ENCODE results near the gene ADM2.

Gene ADM2

DNA sequence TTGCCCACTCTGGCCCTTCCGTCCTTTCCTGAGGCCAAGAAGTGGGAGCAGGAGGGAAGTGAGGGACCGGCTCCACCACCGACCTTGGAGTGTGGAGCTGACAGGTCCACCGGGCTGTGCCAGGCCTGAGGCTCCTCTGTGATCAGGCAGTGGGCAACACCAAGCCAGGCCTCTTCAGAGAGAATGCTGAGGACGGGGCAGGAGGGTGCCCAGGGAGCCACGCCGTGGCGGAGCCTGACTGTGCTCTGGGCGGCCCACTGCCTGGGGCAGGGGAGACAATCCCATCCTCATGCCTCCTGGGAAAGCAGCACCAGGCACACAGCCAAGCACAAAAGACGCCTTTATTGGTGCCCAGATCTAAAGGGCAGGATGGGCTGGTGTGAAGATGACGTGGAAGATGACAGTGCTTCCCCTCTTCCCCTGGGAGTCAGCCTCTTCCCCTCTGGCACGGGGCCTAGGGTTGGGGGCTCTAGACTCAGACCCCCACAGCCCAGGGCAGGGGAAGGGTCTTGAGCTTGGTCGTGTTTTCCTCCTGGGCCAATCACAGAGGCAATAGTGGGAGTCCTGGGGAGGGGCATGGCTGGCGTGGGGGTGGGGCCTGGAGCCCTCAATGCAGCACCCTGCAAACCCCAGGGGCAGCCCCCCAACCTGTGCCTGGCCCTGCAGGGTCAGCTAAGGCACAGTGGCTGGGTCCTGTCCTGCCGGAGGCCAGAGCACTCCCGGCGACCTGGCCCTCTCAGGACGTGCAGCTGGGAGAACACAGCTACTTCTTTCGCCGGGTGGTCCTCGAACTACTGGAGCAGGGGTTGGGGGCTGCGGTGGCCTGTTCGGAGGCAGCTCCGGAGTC lies 21.5 kb downstream of the ADM2 start:
- WGBS, 2 experiments (ENCODE audit: insufficient coverage in 2 of 2) = 92 to 96% methylated on average over 19 to 23 of the region's 24 CpGs

DNA sequence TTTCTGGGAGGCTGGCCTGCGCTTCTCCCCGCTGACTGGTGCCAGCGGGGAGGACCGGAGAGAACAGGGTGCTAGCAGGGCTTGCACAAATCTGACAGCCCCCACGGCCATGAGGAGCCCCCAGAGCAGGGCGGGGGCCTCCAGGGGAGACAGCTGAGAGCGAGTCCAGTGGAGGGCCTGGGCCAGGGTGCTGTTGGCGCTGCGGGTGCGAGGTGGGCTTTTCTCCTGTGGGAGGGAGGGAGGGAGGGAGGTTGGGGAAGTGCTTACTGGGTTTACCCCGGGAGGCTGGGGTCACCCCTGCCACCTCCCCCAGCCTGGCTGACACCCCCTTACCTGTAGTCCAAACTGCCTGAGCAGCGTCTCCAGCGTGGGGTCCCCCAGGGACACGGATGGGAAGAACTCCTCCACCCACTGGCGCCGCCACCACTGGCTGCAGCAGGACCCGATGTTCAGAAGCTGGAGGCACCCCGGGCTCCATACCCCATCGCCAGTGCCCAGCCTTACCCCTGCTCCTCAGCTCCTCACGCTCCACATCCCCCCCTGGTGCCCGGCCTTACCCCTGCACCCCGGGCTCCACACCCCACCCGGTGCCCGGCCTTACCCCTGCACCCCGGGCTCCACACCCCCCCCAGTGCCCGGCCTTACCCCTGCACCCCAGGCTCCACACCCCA lies 22.3 kb downstream of the ADM2 start:
- Histone ChIP-seq H3K27ac (ENCODE audit: low read depth, low read length, severe bottlenecking) (no peak overlapping the region), H3K4me3 (ENCODE audit: extremely low read depth, insufficient read depth, low read length, poor library complexity, severe bottlenecking) (no peak overlapping the region), H3K9me3 (ENCODE audit: control insufficient read depth, low read length) (no peaks in the 10 kb centered on the region), H3K36me3 (ENCODE audit: control insufficient read depth, insufficient read depth, low read length) (peaks cover 20% of the 10 kb centered on the region), H3K4me1 (ENCODE audit: control insufficient read depth, insufficient read depth, low read length, poor library complexity, severe bottlenecking) (peaks cover 7% of the 10 kb centered on the region)
- WGBS, 2 experiments (ENCODE audit: insufficient coverage in 2 of 2) = 94 to 98% methylated on average over 7 to 10 of the region's 26 CpGs

More for the DNA sequence above, 21.5 kb downstream of the ADM2 start:
- H3K4me3 ChIP-seq (ENCODE audit: extremely low read depth, insufficient read depth, low read length, poor library complexity, severe bottlenecking) = no peak overlapping the region
- peaks cover 7% of the 10 kb centered on the region for H3K4me1 ChIP-seq (ENCODE audit: control insufficient read depth, insufficient read depth, low read length, poor library complexity, severe bottlenecking)
- no peak overlapping the region for H3K27ac ChIP-seq (ENCODE audit: low read depth, low read length, severe bottlenecking)
- H3K36me3 ChIP-seq (ENCODE audit: control insufficient read depth, insufficient read depth, low read length) = peaks cover 20% of the 10 kb centered on the region
- no peaks in the 10 kb centered on the region for H3K9me3 ChIP-seq (ENCODE audit: control insufficient read depth, low read length)

DNA sequence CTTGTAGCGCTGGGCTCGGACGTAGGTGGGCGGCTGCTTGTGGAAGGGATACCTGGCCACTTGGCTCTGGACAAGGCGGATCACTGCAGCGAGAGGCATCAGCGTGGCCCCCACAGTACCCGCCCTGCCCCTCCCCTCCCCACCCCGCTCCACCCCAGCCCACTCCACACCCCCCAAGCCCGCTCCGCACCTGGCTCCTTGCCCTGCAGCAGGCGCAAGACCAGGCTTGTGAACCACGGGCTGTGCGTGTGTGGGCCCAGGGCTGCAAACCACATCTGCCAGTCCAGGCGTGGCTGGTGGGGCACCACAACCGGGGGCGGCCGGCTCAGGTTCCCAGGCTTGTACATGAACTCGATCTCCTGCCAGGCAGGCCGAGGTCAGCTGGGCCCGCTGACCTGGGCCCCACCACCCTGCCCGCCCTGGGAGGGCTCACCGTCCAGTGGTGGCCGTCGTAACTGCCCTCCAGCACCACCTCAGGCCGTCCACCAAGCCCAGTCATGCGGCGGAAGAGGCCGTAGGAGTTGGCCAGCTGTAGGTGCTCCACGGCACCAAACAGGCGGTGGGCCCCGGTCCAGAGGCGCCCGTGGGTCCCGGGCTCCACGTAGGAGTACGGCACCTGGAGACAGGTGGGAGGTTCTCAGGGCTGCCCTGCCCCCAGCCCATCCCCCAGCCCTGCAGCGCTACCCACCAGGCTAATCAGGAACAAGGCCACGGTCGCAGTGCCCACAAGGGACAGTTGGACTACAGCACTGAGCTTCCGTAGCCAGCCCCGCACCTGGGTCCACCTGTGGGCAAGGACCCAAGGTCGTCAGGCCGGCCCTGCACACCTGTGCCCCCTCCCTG lies 23.2 kb downstream of the ADM2 start:
- 95 to 96% methylated on average over 31 to 34 of the region's 44 CpGs for WGBS, 2 experiments (ENCODE audit: insufficient coverage in 2 of 2)
- Histone ChIP-seq H3K27ac (ENCODE audit: low read depth, low read length, severe bottlenecking) (no peak overlapping the region), H3K9me3 (ENCODE audit: control insufficient read depth, low read length) (no peaks in the 10 kb centered on the region), H3K4me3 (ENCODE audit: extremely low read depth, insufficient read depth, low read length, poor library complexity, severe bottlenecking) (no peak overlapping the region), H3K4me1 (ENCODE audit: control insufficient read depth, insufficient read depth, low read length, poor library complexity, severe bottlenecking) (peaks cover 13% of the 10 kb centered on the region), H3K36me3 (ENCODE audit: control insufficient read depth, insufficient read depth, low read length) (peaks cover 20% of the 10 kb centered on the region)

DNA sequence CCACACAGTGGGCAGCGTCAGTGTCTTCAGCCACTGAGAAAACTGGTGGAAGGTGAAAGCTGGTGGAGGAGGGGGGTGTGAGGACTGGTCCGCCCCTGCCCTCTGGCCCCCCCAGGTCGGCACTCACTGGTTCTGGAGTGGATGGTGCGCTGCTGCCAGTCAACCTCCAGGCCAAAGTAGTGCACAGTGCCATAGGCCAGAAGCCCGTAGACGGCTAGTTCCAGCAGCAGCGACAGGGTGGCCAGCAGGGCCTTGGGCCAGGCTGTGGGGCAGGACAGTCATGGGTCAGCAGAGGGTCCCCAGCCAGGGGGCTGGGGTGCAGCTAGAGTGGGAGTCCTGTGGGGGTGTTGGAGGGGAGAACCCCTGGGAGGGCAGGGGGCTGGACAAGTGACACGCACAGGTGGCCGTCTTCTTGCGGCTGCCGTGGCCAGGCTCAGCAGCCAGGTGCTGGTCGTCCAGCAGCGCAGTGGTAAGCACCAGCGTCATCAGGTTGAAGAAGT lies 24.0 kb downstream of the ADM2 start:
- Histone ChIP-seq H3K4me1 (ENCODE audit: control insufficient read depth, insufficient read depth, low read length, poor library complexity, severe bottlenecking) (peaks cover 13% of the 10 kb centered on the region), H3K4me3 (ENCODE audit: extremely low read depth, insufficient read depth, low read length, poor library complexity, severe bottlenecking) (no peak overlapping the region), H3K27ac (ENCODE audit: low read depth, low read length, severe bottlenecking) (no peak overlapping the region), H3K36me3 (ENCODE audit: control insufficient read depth, insufficient read depth, low read length) (peaks cover 24% of the 10 kb centered on the region), H3K9me3 (ENCODE audit: control insufficient read depth, low read length) (no peaks in the 10 kb centered on the region)
- WGBS, 2 experiments (ENCODE audit: insufficient coverage in 2 of 2) = 89 to 90% methylated on average over 12 to 13 of the region's 14 CpGs

DNA sequence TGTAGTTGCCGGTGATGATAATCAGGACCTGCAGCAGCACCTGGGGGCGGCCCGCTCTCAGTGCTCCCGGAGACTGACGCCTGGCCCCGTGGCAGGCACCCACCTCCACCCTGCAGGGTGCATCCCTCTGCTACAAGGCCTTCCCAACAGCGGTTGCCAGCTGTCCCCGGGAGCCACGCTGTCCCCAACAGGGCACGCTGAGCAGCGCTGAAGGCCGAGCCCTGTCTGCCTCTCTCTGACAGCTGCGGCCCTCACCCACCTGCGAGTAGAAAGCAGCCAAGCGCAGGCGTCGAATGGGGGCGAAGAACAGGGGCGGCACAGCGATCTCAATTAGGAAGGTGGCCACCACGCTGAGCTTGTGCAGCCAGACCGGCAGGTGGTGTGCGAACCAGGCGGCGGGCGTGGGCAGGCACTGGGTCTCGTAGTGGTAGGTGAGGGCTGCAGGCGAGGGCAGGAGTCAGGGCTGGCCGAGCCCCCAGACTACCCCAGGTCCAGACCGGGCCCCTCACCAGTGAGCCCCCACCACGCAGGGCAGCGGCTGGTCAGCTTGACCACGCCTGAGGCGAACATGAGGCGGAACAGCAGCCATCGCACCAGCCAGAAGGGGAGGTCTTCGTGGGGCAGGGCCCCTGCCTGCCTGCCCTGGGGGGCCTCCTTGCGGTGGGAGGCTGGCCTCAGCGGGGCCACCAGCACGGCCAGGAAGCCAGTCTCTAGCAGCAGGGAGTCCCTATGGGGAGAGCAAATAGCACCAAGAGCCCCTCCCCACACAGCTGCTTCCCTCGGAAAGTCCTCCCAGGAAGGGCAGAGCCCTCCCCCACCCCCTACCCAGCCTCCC lies 24.6 kb downstream of the ADM2 start:
- Histone ChIP-seq H3K36me3 (ENCODE audit: control insufficient read depth, insufficient read depth, low read length) (peaks cover 24% of the 10 kb centered on the region), H3K4me1 (ENCODE audit: control insufficient read depth, insufficient read depth, low read length, poor library complexity, severe bottlenecking) (peaks cover 13% of the 10 kb centered on the region), H3K27ac (ENCODE audit: low read depth, low read length, severe bottlenecking) (no peak overlapping the region), H3K4me3 (ENCODE audit: extremely low read depth, insufficient read depth, low read length, poor library complexity, severe bottlenecking) (peak overlapping the region; percentile 82), H3K9me3 (ENCODE audit: control insufficient read depth, low read length) (no peaks in the 10 kb centered on the region)
- 90 to 92% methylated on average over 40 of the region's 41 CpGs for WGBS, 2 experiments (ENCODE audit: insufficient coverage in 2 of 2)

DNA sequence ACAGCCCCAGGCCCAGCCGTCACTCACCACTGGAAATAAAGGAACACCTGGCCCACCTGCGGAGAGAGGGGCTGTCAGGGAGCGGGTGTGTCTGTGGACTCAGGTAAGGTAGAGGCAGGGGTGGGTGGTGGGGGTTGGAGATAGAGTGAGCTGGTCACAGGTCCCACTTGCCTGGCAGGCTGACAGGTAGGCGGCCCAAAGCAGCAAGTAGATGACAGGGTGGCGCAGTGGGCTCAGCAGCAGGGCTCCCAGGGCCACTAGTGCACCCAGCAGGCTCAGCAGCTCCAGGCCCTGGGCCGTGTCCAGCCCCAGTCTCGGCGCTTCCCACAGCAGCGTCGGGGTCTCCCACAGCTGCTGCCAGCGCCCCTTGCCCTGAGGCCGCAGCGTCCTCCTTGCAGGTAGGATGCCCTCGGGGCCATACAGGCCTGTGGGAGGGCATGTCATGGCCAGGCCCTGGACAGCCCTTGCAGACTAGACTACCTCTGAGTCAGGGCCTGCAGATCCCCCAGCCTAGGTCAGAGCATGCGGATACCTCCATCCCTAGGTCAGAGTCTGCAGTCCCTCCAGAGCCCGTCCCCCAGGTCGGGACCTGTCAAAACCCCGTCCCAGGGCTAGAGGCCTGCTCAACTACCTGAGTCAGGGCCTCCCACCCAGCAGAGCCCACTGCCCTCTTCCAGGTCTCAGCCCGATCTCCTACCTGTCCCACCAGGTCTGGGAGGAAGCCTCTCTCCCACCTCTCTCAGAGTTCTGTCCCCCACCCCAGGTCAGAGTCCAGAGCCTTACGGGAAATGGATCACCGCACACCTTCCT lies 25.5 kb downstream of the ADM2 start:
- Histone ChIP-seq H3K27ac (ENCODE audit: low read depth, low read length, severe bottlenecking) (peak overlapping the region; percentile 29), H3K9me3 (ENCODE audit: control insufficient read depth, low read length) (no peaks in the 10 kb centered on the region), H3K4me3 (ENCODE audit: extremely low read depth, insufficient read depth, low read length, poor library complexity, severe bottlenecking) (peak overlapping the region; percentile 82), H3K4me1 (ENCODE audit: control insufficient read depth, insufficient read depth, low read length, poor library complexity, severe bottlenecking) (peaks cover 13% of the 10 kb centered on the region), H3K36me3 (ENCODE audit: control insufficient read depth, insufficient read depth, low read length) (peaks cover 25% of the 10 kb centered on the region)
- 42 to 56% methylated on average over 13 to 16 of the region's 21 CpGs for WGBS, 2 experiments (ENCODE audit: insufficient coverage in 2 of 2)

DNA sequence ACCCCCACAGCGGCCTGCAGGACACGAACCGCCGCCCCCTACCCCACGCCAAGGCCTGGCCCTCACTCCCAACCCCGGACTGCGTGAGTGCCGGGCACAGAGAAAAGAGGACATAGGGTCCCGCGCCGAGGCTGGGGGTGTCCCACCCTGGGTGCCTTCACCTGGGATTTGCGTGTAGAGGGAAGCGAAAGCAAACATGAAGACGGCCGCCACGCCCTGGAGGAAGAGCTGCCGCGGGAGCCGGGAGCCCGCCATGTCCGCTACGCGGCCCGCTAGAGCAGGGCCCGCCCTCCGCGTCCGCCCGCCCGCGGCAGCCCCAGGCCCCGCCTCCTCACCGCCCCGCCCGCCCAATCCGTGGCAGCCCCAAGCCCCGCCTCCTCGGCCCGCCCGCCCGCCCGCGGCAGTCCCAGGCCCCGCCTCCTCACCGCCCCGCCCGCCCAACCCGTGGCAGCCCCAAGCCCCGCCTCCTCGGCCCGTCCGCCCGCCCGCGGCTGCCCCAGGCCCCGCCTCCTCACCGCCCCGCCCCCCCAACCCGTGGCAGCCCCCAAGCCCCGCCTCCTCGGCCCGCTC lies 26.2 kb downstream of the ADM2 start, which contains the start of gene LMF2:
LMF2 (minus strand) TSS at position 282 of the 570 bp plus-strand sequence; CDS start at position 255, 27 bp downstream.
- Histone ChIP-seq H3K4me1 (ENCODE audit: control insufficient read depth, insufficient read depth, low read length, poor library complexity, severe bottlenecking) (peaks cover 13% of the 10 kb centered on the region), H3K36me3 (ENCODE audit: control insufficient read depth, insufficient read depth, low read length) (peaks cover 32% of the 10 kb centered on the region), H3K9me3 (ENCODE audit: control insufficient read depth, low read length) (no peaks in the 10 kb centered on the region), H3K27ac (ENCODE audit: low read depth, low read length, severe bottlenecking) (peak within 1 kb of the TSS; percentile 94), H3K4me3 (ENCODE audit: extremely low read depth, insufficient read depth, low read length, poor library complexity, severe bottlenecking) (peak within 1 kb of the TSS; percentile 82)
- WGBS, 2 experiments (ENCODE audit: insufficient coverage in 2 of 2) = 0 to 1% methylated on average over 19 to 24 of the region's 62 CpGs

DNA sequence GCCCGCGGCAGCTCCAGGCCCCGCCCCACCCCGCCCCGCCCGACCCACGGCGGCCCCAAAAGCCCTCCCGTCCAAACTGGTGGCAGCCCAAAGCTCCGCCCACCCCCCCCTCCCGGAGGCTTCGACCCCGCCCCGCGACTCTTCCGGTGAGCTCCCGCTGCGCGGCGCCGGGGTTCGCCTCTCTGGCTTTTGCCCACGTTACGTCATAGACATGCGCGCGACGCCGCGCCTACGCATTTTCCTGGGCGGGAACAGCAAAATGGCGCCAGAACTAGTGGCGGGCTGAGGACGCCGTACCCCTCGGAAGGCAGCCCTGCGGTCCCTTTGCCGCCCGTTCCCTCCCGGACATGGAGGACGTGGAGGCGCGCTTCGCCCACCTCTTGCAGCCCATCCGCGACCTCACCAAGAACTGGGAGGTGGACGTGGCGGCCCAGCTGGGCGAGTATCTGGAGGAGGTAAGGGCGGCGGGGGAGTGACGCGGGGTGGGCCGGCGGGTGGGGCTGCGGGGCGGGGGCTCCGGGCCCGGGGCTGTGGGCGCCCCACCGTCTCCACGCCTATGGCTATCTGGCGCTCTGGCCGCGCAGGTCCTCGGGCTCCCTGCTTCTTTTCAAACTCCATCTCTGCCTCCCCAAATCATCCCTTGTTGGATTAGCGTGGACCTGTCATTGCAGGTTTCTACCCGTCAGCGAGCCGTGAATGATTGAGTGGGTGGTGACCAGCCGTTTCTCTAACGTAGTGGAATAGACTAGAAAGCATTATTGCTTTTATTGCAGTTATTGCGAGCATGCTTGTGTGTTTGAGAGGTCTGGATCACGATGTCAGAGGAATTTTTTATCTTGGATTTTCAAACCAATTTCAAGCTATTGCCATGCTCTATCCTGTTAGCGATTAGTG lies 26.9 kb downstream of the ADM2 start, which contains the start of gene NCAPH2:
NCAPH2 (plus strand) TSS at position 234 of the 894 bp plus-strand sequence; CDS start at position 348, 114 bp downstream.
- peak within 1 kb of the TSS; percentile 82 for H3K4me3 ChIP-seq (ENCODE audit: extremely low read depth, insufficient read depth, low read length, poor library complexity, severe bottlenecking)
- WGBS, 2 experiments (ENCODE audit: insufficient coverage in 2 of 2) = 0 to 1% methylated on average over 28 to 50 of the region's 76 CpGs
- H3K27ac ChIP-seq (ENCODE audit: low read depth, low read length, severe bottlenecking) = peak within 1 kb of the TSS; percentile 94
- peaks cover 34% of the 10 kb centered on the region for H3K36me3 ChIP-seq (ENCODE audit: control insufficient read depth, insufficient read depth, low read length)
- no peaks in the 10 kb centered on the region for H3K9me3 ChIP-seq (ENCODE audit: control insufficient read depth, low read length)
- peaks cover 13% of the 10 kb centered on the region for H3K4me1 ChIP-seq (ENCODE audit: control insufficient read depth, insufficient read depth, low read length, poor library complexity, severe bottlenecking)
